ENCODE results near the gene TBPL2.

GRCh38 chr14:55416866-55417265 lies 23.6 kb downstream of the TBPL2 start:
- TF ChIP-seq TAF1 (IDR thresholded peaks at IDR 0.05; ENCODE audit: borderline replicate concordance, low read depth, low read length) (no peak), POLR2A (IDR thresholded peaks at IDR 0.05; ENCODE audit: low read depth, low read length) (no peak)
